ENCODE data around the gene COBLL1.
A peak's percentile ranks its signal among the peaks of the same experiment; 100 is the strongest.

The COBLL1 gene

GRCh38 chr2:164789968-164790367, 51.7 kb downstream of the COBLL1 start:
- H3K4me3 ChIP-seq (ENCODE audit: low read length): no peak overlapping the region
- no peak for TF ChIP-seq CTCF (IDR thresholded peaks at IDR 0.05; ENCODE audit: insufficient read depth, low read depth, low read length, missing control alignments)
- DNase-seq (ENCODE audit: low read depth): no peak

- no peak overlapping the region for H3K4me3 ChIP-seq (ENCODE audit: low read length)
- no peak for DNase-seq (ENCODE audit: low read depth)
- no peak for TF ChIP-seq CTCF (IDR thresholded peaks at IDR 0.05; ENCODE audit: insufficient read depth, low read depth, low read length, missing control alignments)
These were observed 54.8 kb downstream of the COBLL1 start for GRCh38 chr2:164786787-164787186.

- no peak overlapping the region for H3K4me3 ChIP-seq (ENCODE audit: low read length)
- DNase-seq (ENCODE audit: low read depth): no peak
- TF ChIP-seq CTCF (IDR thresholded peaks at IDR 0.05; ENCODE audit: insufficient read depth, low read depth, low read length, missing control alignments): no peak
These were observed 56.2 kb downstream of the COBLL1 start for GRCh38 chr2:164785457-164785856.

- DNase-seq (ENCODE audit: low read depth): no peak
- TF ChIP-seq CTCF (IDR thresholded peaks at IDR 0.05; ENCODE audit: insufficient read depth, low read depth, low read length, missing control alignments): no peak
- H3K4me3 ChIP-seq (ENCODE audit: low read length): no peak overlapping the region
These were observed 57.2 kb downstream of the COBLL1 start for GRCh38 chr2:164784376-164784775.

- peak; percentile 85 for DNase-seq (ENCODE audit: low read depth)
- TF ChIP-seq CTCF (IDR thresholded peaks at IDR 0.05; ENCODE audit: insufficient read depth, low read depth, low read length, missing control alignments): no peak
- no peak overlapping the region for H3K4me3 ChIP-seq (ENCODE audit: low read length)
These were observed 59.3 kb downstream of the COBLL1 start for GRCh38 chr2:164782323-164782722.

- TF ChIP-seq CTCF (IDR thresholded peaks at IDR 0.05; ENCODE audit: insufficient read depth, low read depth, low read length, missing control alignments): no peak
- DNase-seq (ENCODE audit: low read depth): no peak
These were observed 60.2 kb downstream of the COBLL1 start for GRCh38 chr2:164781394-164781793.

GRCh38 chr2:164780611-164781178, 60.9 kb downstream of the COBLL1 start:
- no peak overlapping the region for H3K4me3 ChIP-seq (ENCODE audit: low read length)
- no peak for DNase-seq (ENCODE audit: low read depth)
- no peak for TF ChIP-seq CTCF (IDR thresholded peaks at IDR 0.05; ENCODE audit: insufficient read depth, low read depth, low read length, missing control alignments)

More at GRCh38 chr2:164781394-164781793, 60.2 kb downstream of the COBLL1 start:
- H3K4me3 ChIP-seq (ENCODE audit: low read length): no peak overlapping the region

All from epithelial cell of esophagus (primary cell).